Prostate gland (tissue), 2 donors: ENCODE measurements around the gene COL12A1. TPM values are rescaled to one million over a fixed set of nuclear protein-coding genes. Genes with fewer than 3 reads are reported as not detected.

Experiments used
- DNase-seq: peaks from one replicate; pipeline ENCODE4 v3.0.0-alpha.2; 2019; ENCODE audit warnings: low spot score
- H3K27ac ChIP-seq, 2 donors: fragments of 200-600 bp; sonication (generic); 2 replicates each; pipeline ENCODE4 v1.5.1; 2017 to 2019
- H3K27me3 ChIP-seq: fragments of 200-600 bp; sonication (generic); replicated peaks from 2 replicates; pipeline ENCODE4 v1.5.1; 2019; ENCODE audit not compliant: insufficient read depth
- H3K36me3 ChIP-seq, 2 donors: fragments of 200-600 bp; sonication (generic); 1 replicate in 1 of 2; 2 replicates in 1 of 2; pipeline versions ENCODE4 v1.5.1 to v1.8.1; 2017 to 2019
- H3K4me1 ChIP-seq: fragments of 200-600 bp; sonication (generic); replicated peaks from 2 replicates; pipeline ENCODE4 v1.5.1; 2019
- H3K4me3 ChIP-seq, 2 donors: fragments of 200-600 bp; sonication (generic); 2 replicates each; pipeline ENCODE4 v1.5.1; 2017 to 2019
- H3K9me3 ChIP-seq: fragments of 200-600 bp; sonication (generic); 2 replicates; pipeline ENCODE4 v1.5.1; 2017
- POLR2A ChIP-seq: fragments of 450-650 bp; IDR thresholded peaks from one replicate; pipeline ENCODE4 v1.6.1; 2016; ENCODE audit warnings: antibody characterized with exemption, mild to moderate bottlenecking
- POLR2AphosphoS5 ChIP-seq: sonication (generic); formaldehyde crosslinking; IDR thresholded peaks from one replicate; pipeline ENCODE4 v1.6.1; 2017; ENCODE audit warnings: antibody characterized with exemption
- WGBS: methylation state at CpG from one replicate; pipeline ENCODE4 v1.1.5; 2018; 5-methylcytosine and 5-hydroxymethylcytosine counted together
- intact Hi-C: fragments of 100-400 bp; cut with DNase I; formaldehyde crosslinking; loops from one replicate; pipeline ENCODE4 v1.14.2; 2022
- total RNA-seq, 2 donors: library from RNA; depleted of rRNA; stranded (reverse); fragments of >200 nt; gene quantifications; one replicate each; pipeline ENCODE4 v1.1.0, GENCODE V29; 2016
- TF ChIP-seq, protein P1 (sequence below), 4 experiments: fragments of 200-600 bp in 2 of 4; fragments of 450-650 bp in 2 of 4; sonication (generic) in 2 of 4; IDR thresholded peaks; 1 replicate in 3 of 4; 2 replicates in 1 of 4; pipeline ENCODE4 v1.5.1; 2016 to 2019; ENCODE audit warnings: antibody characterized with exemption in 4 of 4, mild to moderate bottlenecking in 2 of 4, moderate library complexity in 2 of 4

The COL12A1 gene
- total RNA-seq, 2 donors from 2014 or later, result 8.6 to 40.6 TPM

GRCh38 chr6:75143191-75143590 lies 62.7 kb downstream of the COL12A1 start:
- WGBS, result 77% methylated on average over 3 of the region's 3 CpGs

GRCh38 chr6:75142721-75143120 lies 63.1 kb downstream of the COL12A1 start:
- no peak for DNase-seq
- Histone ChIP-seq H3K36me3 (no peaks in the 10 kb centered on the region), H3K27me3 (no peaks in the 10 kb centered on the region), H3K9me3 (no peaks in the 10 kb centered on the region), H3K4me1 (no peaks in the 10 kb centered on the region), H3K27ac (no peak overlapping the region), H3K4me3 (no peak overlapping the region)
- TF ChIP-seq, protein P1, sequence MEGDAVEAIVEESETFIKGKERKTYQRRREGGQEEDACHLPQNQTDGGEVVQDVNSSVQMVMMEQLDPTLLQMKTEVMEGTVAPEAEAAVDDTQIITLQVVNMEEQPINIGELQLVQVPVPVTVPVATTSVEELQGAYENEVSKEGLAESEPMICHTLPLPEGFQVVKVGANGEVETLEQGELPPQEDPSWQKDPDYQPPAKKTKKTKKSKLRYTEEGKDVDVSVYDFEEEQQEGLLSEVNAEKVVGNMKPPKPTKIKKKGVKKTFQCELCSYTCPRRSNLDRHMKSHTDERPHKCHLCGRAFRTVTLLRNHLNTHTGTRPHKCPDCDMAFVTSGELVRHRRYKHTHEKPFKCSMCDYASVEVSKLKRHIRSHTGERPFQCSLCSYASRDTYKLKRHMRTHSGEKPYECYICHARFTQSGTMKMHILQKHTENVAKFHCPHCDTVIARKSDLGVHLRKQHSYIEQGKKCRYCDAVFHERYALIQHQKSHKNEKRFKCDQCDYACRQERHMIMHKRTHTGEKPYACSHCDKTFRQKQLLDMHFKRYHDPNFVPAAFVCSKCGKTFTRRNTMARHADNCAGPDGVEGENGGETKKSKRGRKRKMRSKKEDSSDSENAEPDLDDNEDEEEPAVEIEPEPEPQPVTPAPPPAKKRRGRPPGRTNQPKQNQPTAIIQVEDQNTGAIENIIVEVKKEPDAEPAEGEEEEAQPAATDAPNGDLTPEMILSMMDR (IDR thresholded peaks at IDR 0.05), result no peak
- TF ChIP-seq POLR2A, result no peak
- no peak for TF ChIP-seq POLR2AphosphoS5
- intact Hi-C loops, result no loop called here
- 83% methylated on average over 2 of the region's 2 CpGs for WGBS

More at GRCh38 chr6:75143191-75143590, 62.7 kb downstream of the COL12A1 start:
- no peak overlapping the region for H3K27ac ChIP-seq
- intact Hi-C loops, result no loop called here
- no peak for DNase-seq
- H3K36me3 ChIP-seq, result no peaks in the 10 kb centered on the region
- no peak overlapping the region for H3K4me3 ChIP-seq
- H3K27me3 ChIP-seq, result no peaks in the 10 kb centered on the region
- no peaks in the 10 kb centered on the region for H3K4me1 ChIP-seq
- H3K9me3 ChIP-seq, result no peaks in the 10 kb centered on the region
- TF ChIP-seq, protein P1 (IDR thresholded peaks at IDR 0.05), result no peak
- TF ChIP-seq POLR2AphosphoS5, result no peak
- no peak for TF ChIP-seq POLR2A

GRCh38 chr6:75135876-75136275 lies 70.0 kb downstream of the COL12A1 start:
- H3K36me3 ChIP-seq, result no peaks in the 10 kb centered on the region
- no peaks in the 10 kb centered on the region for H3K4me1 ChIP-seq
- 83% methylated on average over 3 of the region's 3 CpGs for WGBS
- no peaks in the 10 kb centered on the region for H3K9me3 ChIP-seq
- no peak for DNase-seq
- TF ChIP-seq POLR2A (no peak), POLR2AphosphoS5 (no peak)
- TF ChIP-seq, protein P1 (IDR thresholded peaks at IDR 0.05), result no peak
- H3K27me3 ChIP-seq, result no peaks in the 10 kb centered on the region
- intact Hi-C loops, result no loop called here
- H3K27ac ChIP-seq, result no peak overlapping the region
- no peak overlapping the region for H3K4me3 ChIP-seq

- DNase-seq, result no peak
- intact Hi-C loops, result no loop called here
- H3K4me3 ChIP-seq, result no peak overlapping the region
- H3K27me3 ChIP-seq, result no peaks in the 10 kb centered on the region
- H3K27ac ChIP-seq, result no peak overlapping the region
- TF ChIP-seq, protein P1 (IDR thresholded peaks at IDR 0.05), result no peak
- TF ChIP-seq POLR2A (no peak), POLR2AphosphoS5 (no peak)
- H3K9me3 ChIP-seq, result no peaks in the 10 kb centered on the region
- H3K36me3 ChIP-seq, result no peaks in the 10 kb centered on the region
- WGBS, result 74% methylated on average over 6 of the region's 6 CpGs
- no peaks in the 10 kb centered on the region for H3K4me1 ChIP-seq
Measured at GRCh38 chr6:75135450-75135849, 70.4 kb downstream of the COL12A1 start.

GRCh38 chr6:75130784-75131183 lies 75.1 kb downstream of the COL12A1 start:
- Histone ChIP-seq H3K27me3 (no peaks in the 10 kb centered on the region), H3K9me3 (no peaks in the 10 kb centered on the region), H3K4me1 (no peaks in the 10 kb centered on the region), H3K36me3 (no peaks in the 10 kb centered on the region), H3K27ac (no peak overlapping the region), H3K4me3 (no peak overlapping the region)
- no peak for TF ChIP-seq POLR2AphosphoS5
- no peak for TF ChIP-seq POLR2A
- TF ChIP-seq, protein P1 (IDR thresholded peaks at IDR 0.05), result no peak
- WGBS, result 90% methylated on average over 9 of the region's 9 CpGs
- intact Hi-C loops, result no loop called here
- DNase-seq, result no peak
